Activated T-helper 1 cell treated with Interleukin-2 at 50 U/mL for 16 hours (primary cell): ENCODE data around the gene TOMM40.
"Not testable (repeated sequence)": the region's sequence is repeated elsewhere in the genome, so short reads cannot be mapped to it uniquely, and the experiment has no call there.

Experiments used
- DNase-seq: peaks from one replicate; pipeline ENCODE4 v3.0.0-alpha.2; 2020; ENCODE audit warnings: low read depth

Gene TOMM40

GRCh38 chr19:44897835-44898234, 6.8 kb downstream of the TOMM40 start:
- DNase-seq, result no peak

DNA sequence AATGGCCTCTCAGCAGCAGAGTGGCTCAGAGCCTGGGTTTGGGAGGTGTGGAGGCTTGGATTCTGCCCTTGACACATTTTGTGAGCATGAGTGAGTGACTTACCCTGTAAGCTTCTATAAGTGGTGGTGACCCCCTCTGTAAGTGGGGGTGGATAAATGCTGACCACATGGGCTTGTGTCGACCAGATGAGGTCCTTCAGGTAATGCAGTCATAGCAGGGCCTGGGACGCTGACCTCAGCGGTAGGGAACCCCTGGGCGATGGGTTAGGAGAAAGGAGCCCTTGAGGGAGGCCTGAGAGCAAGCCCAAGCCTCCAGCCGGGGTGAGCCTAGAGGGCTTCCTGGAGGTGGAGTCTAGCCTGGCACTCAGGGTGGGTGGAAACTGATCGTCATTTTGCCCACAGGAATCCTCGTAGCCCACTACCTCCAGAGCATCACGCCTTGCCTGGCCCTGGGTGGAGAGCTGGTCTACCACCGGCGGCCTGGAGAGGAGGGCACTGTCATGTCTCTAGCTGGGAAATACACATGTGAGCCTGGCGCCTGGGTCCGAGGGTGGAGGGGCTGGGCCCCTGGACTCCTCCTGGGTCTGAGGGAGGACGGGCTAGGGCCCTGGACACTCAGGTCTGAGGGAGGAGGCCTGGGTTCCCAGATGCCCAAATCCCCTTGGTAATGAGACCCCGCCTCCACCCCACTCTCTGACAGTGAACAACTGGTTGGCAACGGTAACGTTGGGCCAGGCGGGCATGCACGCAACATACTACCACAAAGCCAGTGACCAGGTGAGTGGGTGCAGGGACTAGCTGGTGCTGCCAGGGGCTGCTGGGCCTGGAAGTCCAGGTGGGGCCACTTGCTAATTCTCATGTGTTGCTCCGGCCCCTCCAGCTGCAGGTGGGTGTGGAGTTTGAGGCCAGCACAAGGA, 9.5 kb downstream of the TOMM40 start:
- no peak for DNase-seq

- no peak for DNase-seq
Measured at GRCh38 chr19:44903216-44903601, 12.2 kb downstream of the TOMM40 start.

GRCh38 chr19:44903602-44904425, 12.8 kb downstream of the TOMM40 start:
- DNase-seq, result peak; percentile 59

GRCh38 chr19:44904426-44904994, 13.5 kb downstream of the TOMM40 start:
- DNase-seq, result no peak

DNA sequence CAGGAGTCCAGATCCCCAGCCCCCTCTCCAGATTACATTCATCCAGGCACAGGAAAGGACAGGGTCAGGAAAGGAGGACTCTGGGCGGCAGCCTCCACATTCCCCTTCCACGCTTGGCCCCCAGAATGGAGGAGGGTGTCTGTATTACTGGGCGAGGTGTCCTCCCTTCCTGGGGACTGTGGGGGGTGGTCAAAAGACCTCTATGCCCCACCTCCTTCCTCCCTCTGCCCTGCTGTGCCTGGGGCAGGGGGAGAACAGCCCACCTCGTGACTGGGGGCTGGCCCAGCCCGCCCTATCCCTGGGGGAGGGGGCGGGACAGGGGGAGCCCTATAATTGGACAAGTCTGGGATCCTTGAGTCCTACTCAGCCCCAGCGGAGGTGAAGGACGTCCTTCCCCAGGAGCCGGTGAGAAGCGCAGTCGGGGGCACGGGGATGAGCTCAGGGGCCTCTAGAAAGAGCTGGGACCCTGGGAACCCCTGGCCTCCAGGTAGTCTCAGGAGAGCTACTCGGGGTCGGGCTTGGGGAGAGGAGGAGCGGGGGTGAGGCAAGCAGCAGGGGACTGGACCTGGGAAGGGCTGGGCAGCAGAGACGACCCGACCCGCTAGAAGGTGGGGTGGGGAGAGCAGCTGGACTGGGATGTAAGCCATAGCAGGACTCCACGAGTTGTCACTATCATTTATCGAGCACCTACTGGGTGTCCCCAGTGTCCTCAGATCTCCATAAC, 14.5 kb downstream of the TOMM40 start, which contains the start of gene APOE:
Gene APOE, plus strand, starts transcription at position 360 of the 724 bp plus-strand sequence. CDS start 829 bp downstream, outside the sequence.
- DNase-seq, result no peak

- no peak for DNase-seq
Measured at GRCh38 chr19:44907613-44908012, 16.6 kb downstream of the TOMM40 start.

DNA sequence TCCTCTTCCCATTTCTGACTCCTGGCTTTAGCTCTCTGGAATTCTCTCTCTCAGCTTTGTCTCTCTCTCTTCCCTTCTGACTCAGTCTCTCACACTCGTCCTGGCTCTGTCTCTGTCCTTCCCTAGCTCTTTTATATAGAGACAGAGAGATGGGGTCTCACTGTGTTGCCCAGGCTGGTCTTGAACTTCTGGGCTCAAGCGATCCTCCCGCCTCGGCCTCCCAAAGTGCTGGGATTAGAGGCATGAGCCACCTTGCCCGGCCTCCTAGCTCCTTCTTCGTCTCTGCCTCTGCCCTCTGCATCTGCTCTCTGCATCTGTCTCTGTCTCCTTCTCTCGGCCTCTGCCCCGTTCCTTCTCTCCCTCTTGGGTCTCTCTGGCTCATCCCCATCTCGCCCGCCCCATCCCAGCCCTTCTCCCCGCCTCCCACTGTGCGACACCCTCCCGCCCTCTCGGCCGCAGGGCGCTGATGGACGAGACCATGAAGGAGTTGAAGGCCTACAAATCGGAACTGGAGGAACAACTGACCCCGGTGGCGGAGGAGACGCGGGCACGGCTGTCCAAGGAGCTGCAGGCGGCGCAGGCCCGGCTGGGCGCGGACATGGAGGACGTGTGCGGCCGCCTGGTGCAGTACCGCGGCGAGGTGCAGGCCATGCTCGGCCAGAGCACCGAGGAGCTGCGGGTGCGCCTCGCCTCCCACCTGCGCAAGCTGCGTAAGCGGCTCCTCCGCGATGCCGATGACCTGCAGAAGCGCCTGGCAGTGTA, 17.2 kb downstream of the TOMM40 start:
- no peak for DNase-seq

DNA sequence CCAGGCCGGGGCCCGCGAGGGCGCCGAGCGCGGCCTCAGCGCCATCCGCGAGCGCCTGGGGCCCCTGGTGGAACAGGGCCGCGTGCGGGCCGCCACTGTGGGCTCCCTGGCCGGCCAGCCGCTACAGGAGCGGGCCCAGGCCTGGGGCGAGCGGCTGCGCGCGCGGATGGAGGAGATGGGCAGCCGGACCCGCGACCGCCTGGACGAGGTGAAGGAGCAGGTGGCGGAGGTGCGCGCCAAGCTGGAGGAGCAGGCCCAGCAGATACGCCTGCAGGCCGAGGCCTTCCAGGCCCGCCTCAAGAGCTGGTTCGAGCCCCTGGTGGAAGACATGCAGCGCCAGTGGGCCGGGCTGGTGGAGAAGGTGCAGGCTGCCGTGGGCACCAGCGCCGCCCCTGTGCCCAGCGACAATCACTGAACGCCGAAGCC, 17.8 kb downstream of the TOMM40 start:
- DNase-seq, result no peak

DNA sequence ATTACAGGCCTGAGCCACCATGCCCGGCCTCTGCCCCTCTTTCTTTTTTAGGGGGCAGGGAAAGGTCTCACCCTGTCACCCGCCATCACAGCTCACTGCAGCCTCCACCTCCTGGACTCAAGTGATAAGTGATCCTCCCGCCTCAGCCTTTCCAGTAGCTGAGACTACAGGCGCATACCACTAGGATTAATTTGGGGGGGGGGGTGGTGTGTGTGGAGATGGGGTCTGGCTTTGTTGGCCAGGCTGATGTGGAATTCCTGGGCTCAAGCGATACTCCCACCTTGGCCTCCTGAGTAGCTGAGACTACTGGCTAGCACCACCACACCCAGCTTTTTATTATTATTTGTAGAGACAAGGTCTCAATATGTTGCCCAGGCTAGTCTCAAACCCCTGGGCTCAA, 18.7 kb downstream of the TOMM40 start:
- DNase-seq, result no peak

- not testable (repeated sequence) for DNase-seq
Measured at GRCh38 chr19:44911896-44912295, 20.8 kb downstream of the TOMM40 start.

- no peak for DNase-seq
Measured at GRCh38 chr19:44912854-44913253, 21.8 kb downstream of the TOMM40 start.

GRCh38 chr19:44913512-44914432, 22.7 kb downstream of the TOMM40 start:
- not testable (repeated sequence) for DNase-seq

DNA sequence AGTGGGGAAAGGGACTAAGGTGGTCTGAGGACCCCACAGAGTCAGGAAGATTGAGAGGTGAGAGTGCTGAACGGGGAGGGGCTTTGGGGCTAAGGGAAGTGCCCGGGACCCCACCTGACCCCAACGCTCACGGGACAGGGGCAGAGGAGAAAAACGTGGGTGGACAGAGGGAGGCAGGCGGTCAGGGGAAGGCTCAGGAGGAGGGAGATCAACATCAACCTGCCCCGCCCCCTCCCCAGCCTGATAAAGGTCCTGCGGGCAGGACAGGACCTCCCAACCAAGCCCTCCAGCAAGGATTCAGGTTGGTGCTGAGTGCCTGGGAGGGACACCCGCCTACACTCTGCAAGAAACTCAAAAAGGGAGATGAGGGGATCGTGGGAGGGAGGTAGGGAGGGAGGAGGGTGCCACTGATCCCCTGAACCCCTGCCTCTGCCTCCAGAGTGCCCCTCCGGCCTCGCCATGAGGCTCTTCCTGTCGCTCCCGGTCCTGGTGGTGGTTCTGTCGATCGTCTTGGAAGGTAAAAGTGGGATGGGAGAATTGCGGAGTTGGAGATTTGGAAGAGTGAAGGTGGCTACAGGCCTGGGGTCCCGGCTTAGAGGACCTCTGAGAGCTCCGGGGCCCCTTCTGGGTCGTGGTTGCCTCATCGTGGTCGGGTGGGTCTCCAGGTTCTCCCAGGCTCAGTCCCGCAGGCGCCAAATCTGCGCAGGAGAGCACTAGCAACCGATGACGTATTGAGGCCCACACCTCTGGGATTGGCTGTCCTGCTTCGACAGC, 23.6 kb downstream of the TOMM40 start, which contains the start of gene APOC1:
Gene APOC1, plus strand, starts transcription at position 176 of the 774 bp plus-strand sequence. Its CDS starts 284 bp downstream, at position 460.
- DNase-seq, result peak; percentile 51

- DNase-seq, result no peak
Measured at GRCh38 chr19:44924243-44924725, 33.2 kb downstream of the TOMM40 start.

DNA sequence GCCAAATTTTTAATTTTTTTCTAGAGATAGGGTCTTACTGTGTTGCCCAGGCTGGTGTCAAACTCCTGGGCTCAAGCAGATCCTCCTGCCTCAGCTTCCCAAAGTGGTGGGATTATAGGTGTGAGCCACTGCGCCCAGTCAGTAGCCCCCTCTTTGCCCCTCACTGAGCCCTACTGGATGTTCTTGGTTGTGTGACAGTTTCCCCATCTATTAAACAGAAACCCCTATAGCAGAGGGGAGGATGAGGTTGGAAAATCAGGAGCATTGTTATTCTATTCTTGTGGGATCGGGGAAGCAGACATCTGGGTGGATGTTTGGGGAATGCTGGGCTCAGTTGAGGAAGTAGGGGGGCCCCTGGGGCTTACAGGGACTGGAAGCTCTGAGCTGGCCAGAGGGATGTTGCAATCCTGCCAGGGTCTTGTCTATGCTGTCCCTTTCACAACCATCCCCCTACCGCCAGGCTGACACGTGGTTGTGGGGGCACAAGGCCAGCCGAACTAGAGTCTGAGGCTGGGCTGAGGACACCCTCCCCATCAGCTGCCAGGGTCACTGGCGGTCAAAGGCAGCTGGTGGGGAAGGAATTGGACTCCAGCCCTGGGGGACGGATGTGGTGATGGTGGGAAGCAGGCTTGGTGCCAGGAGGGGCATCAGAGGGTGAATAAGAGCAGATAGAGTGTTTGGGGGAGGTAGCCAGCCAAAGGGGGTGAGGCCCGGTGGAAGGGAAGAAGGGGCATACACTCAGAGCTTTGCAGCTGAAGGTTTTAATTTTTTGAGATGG, 34.2 kb downstream of the TOMM40 start:
- no peak for DNase-seq

GRCh38 chr19:44926245-44927077, 35.4 kb downstream of the TOMM40 start:
- not testable (repeated sequence) for DNase-seq
